Omental fat pad (tissue), 4 donors: ENCODE measurements around the gene DENND5A. TPM values are rescaled to one million over a fixed set of nuclear protein-coding genes. Genes with fewer than 3 reads are reported as not detected.
"Not testable (repeated sequence)": the region's sequence is repeated elsewhere in the genome, so short reads cannot be mapped to it uniquely, and the experiment has no call there.

Source experiments
- ATAC-seq: fragments of 150-250 bp; one replicate; pipeline ENCODE4 v1.9.1; 2016; ENCODE audit warnings: mild to moderate bottlenecking, moderate library complexity; ENCODE audit not compliant: low FRiP score
- DNase-seq: peaks from one replicate; pipeline ENCODE4 v3.0.0-alpha.2; 2019; ENCODE audit warnings: low spot score
- CTCF ChIP-seq, 3 donors: fragments of 450-650 bp; IDR thresholded peaks; one replicate each; pipeline ENCODE4 v1.5.1; 2016 to 2017; ENCODE audit warnings: antibody characterized with exemption in 3 of 3, mild to moderate bottlenecking in 3 of 3, moderate library complexity in 2 of 3
- total RNA-seq, 4 donors: library from RNA; depleted of rRNA; stranded (reverse); fragments of >200 nt; gene quantifications; one replicate each; pipeline ENCODE4 v1.1.0, GENCODE V29; 2016

Gene DENND5A
- total RNA-seq, 4 donors from 2014 or later, result 113 to 163 (median 121) TPM

GRCh38 chr11:9251311-9251710 lies 13.8 kb downstream of the DENND5A start:
- no peak for TF ChIP-seq CTCF (IDR thresholded peaks at IDR 0.05)
- no peak for DNase-seq
- no peak for ATAC-seq

- no peak for TF ChIP-seq CTCF (IDR thresholded peaks at IDR 0.05)
- no peak for DNase-seq
- ATAC-seq, result no peak
Observed at GRCh38 chr11:9250139-9250582, 15.0 kb downstream of the DENND5A start.

GRCh38 chr11:9249252-9249651 lies 15.9 kb downstream of the DENND5A start:
- DNase-seq (no peak), ATAC-seq (no peak)
- no peak for TF ChIP-seq CTCF (IDR thresholded peaks at IDR 0.05)

- no peak for TF ChIP-seq CTCF (IDR thresholded peaks at IDR 0.05)
- no peak for ATAC-seq
- no peak for DNase-seq
Observed at GRCh38 chr11:9247863-9248262, 17.3 kb downstream of the DENND5A start.

- ATAC-seq, DNase-seq: not testable (repeated sequence)
Observed at GRCh38 chr11:9236242-9236641, 28.9 kb downstream of the DENND5A start.

- DNase-seq, result no peak
- no peak for ATAC-seq
- TF ChIP-seq CTCF (IDR thresholded peaks at IDR 0.05), result no peak
Observed at GRCh38 chr11:9232482-9232881, 32.7 kb downstream of the DENND5A start.

- DNase-seq (no peak), ATAC-seq (no peak)
- TF ChIP-seq CTCF (IDR thresholded peaks at IDR 0.05), result no peak
Observed at GRCh38 chr11:9231848-9232177, 33.3 kb downstream of the DENND5A start.

- DNase-seq (no peak), ATAC-seq (no peak)
- TF ChIP-seq CTCF (IDR thresholded peaks at IDR 0.05), result no peak
Observed at GRCh38 chr11:9230296-9230695, 34.9 kb downstream of the DENND5A start.
